Epidermal melanocyte (primary cell): ENCODE data around the gene CNOT11.

Experiments used
- DNase-seq: peaks from one replicate; pipeline ENCODE4 v3.0.0; 2011; ENCODE audit warnings: low spot score; ENCODE audit not compliant: insufficient read length

The CNOT11 gene

GRCh38 chr2:101274142-101274541, 21.5 kb downstream of the CNOT11 start:
- no peak for DNase-seq

DNA sequence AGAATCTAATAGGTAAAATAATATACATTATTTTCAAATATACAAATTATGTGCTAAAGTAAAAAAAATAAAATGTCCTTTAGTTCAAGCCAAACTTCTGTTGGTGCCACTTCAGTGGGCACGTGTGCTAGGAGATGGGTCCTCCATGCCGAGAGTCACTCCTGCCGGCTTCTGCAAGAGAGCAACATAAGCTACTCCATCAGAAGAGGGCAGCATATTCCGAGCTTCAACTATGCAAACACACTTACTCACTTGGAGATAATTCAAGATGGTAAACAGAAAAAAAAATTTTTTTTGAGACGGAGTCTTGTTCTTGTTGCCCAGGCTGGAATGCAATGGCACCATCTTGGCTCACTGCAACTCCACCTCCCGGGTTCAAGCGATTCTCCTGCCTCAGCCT, 24.4 kb downstream of the CNOT11 start:
- DNase-seq = no peak

- no peak for DNase-seq
Observed at GRCh38 chr2:101278925-101279324, 26.2 kb downstream of the CNOT11 start.

DNA sequence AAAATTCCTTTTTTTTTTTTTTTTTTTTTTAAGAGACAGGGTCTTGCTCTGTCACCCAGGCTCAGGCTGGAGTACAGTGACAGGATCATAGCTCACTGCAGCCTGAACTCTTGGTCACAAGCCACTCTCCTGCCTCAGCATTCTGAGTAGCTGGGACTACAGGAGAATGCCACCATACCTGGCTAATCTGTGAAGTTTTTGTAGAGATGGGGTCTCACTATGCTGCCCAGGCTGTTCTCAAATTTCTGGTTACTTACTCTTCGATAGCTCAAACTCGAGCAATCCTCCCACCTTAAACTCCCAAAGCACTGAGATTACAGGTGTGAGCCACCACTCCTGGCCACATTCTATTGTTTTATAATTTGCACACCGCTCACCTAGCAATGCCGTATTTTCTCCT, 28.8 kb downstream of the CNOT11 start:
- no peak for DNase-seq

DNA sequence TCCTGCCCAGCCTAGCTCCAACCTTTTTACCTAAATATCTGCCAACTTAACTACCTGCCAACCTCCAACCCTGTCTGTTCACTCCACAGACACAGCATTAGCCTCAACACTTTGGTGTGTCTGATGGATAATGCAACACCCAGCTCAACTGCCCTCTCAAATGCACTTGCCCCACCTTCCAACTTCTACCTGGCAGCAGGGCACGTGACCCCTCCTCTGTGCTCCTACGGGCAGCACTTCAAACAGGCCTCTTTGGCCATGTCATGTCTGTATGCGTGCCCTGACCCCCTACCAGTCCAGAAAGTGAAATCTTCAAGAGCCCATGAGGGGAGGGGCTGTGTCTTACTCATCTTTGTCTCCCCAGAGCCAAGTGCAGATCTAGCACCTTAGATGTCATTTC, 30.3 kb downstream of the CNOT11 start:
- DNase-seq = no peak

- DNase-seq = no peak
Observed at GRCh38 chr2:101286684-101287083, 34.0 kb downstream of the CNOT11 start.

GRCh38 chr2:101287303-101287702, 34.6 kb downstream of the CNOT11 start:
- no peak for DNase-seq

- no peak for DNase-seq
Observed at GRCh38 chr2:101290711-101291110, 38.0 kb downstream of the CNOT11 start.

DNA sequence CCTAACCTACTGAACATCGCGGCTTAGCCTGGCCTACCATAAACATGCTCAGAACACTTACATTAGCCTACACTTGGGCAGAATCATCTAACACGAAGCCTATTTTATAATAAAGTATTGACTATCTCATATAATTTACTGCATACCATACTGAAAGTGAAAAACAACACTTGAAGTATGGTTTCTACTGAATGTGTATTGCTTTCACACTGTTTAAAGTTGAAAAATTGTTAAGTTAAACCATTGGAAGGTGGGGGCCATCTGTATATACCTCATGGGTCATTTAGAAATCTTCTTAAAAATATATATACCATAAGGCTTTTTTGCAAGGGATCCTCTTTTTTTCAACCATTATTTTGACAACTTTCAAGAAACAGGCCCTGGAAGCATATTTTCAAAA, 39.3 kb downstream of the CNOT11 start:
- no peak for DNase-seq

- no peak for DNase-seq
Observed at GRCh38 chr2:101293544-101293943, 40.9 kb downstream of the CNOT11 start.

DNA sequence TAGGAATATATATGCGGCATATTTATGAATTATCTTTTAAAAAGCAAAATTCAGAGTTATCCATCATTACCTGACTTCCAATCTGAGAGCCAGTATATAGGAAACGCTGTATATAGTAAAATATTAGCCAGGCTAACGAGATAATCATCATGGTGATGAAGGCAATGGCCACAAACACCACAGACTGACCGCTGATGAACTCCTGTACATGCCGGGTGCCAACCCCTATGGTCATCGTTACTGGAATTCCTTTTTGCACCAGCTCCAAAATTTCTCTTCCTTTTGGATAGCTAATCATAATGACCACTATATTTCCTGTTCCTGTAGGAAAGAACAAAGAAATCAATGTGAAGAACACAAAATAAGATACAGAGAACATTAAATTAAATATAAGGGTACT, 42.2 kb downstream of the CNOT11 start:
- no peak for DNase-seq

GRCh38 chr2:101295895-101296294, 43.2 kb downstream of the CNOT11 start:
- DNase-seq = no peak

- DNase-seq = no peak
Observed at GRCh38 chr2:101296371-101296770, 43.7 kb downstream of the CNOT11 start.

DNA sequence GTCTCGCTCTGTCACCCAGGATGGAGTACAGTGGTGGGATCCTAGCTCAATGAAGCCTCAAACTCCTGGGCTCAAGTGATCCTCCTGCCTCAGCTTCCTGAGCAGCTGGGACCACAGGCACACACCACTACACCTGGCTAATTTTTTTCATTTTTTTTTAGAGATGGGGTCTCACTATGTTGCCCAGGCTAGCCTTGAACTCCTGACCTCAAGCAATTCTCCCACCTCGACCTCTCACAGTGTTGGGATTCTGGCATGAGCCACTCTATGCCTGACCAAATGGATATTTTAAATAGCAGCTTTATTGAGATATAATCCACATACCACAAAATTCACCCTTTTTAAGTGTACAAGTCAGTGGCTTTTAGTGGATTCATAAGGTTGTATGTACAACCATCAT, 44.7 kb downstream of the CNOT11 start:
- DNase-seq = no peak

GRCh38 chr2:101299604-101300003, 46.9 kb downstream of the CNOT11 start:
- no peak for DNase-seq

- no peak for DNase-seq
Observed at GRCh38 chr2:101300164-101300563, 47.5 kb downstream of the CNOT11 start.

DNA sequence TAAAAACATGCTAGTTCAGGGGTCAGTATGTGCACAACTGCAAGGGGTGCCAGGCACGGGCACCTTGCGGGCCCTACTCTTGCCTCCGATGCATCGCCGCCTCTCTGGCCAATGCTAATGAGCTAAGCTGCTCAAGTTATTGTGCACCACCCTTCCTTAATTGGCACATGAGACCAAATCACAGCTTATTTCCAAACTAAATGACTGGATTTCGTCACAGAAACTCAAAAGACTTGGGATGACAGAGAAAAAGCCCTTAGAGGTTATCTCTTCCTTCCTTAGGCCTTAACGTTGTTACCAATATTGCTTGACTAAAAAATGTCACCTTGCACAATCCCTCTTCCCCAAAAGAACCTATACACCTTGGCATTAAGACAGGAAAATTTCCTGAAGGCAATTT, 48.1 kb downstream of the CNOT11 start:
- no peak for DNase-seq

- no peak for DNase-seq
Observed at GRCh38 chr2:101302016-101302415, 49.3 kb downstream of the CNOT11 start.

DNA sequence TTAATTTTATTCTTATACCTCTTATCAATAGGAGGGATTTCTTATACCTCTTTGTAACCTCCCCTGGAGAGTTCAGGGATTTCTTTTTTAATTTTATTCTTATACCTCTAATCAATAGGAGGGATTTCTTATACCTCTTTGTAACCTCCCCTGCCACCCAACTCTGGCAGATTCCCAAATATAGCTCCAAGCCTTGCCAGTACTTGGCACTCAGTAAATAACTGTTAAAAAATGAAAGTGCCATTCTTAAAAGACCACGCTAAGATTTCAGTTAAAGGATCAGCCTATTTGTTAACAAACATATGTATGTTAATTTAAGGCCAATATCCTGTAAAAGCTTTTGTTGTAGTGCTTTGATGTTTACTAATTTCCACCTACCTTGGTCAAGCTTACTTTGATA, 51.0 kb downstream of the CNOT11 start:
- DNase-seq = no peak

DNA sequence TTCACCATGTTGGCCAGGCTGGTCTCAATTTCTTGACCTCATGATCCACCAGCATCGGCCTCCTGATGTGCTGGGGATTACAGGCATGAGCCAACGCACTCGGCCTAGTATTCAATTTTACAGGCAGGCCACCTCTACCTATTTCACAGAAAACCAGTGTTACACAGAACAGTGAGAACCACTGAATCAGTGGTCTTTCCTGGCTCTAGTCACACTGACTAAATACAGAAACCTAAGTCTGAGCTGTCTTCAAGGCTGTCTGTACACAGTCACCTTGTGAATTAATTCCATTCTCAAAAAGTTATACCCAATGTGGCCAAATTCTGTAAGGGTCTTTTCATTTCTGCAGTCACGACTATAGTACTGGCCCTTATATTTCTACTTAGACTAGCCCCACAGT, 52.3 kb downstream of the CNOT11 start:
- no peak for DNase-seq

DNA sequence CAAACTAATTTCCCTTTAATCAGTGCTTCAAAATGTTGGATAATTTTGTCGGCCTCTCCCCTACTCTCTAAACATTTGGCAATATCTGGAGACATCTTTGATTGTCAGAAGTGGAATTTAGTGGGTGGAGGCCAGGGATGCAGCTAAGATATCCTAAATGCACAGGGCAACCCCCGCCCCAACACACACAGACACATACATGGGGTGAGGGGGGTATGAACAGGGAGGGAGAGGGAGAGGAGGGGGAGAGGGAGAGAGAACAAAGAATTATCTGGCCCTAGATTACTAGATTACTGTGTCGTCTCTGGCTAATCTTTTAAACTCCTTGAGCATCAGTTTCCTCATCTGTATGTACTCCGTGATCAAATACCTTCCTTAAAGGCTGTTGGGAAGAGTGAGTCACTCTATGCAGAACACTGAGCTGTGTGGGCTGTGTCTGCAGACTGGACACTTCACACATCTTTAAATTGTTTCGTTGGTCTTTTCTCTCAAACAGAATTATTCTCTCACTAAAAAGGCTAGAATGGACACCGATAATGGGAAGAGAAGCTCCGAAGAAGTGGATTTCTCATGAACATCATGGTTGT, 52.9 kb downstream of the CNOT11 start:
- DNase-seq = no peak

DNA sequence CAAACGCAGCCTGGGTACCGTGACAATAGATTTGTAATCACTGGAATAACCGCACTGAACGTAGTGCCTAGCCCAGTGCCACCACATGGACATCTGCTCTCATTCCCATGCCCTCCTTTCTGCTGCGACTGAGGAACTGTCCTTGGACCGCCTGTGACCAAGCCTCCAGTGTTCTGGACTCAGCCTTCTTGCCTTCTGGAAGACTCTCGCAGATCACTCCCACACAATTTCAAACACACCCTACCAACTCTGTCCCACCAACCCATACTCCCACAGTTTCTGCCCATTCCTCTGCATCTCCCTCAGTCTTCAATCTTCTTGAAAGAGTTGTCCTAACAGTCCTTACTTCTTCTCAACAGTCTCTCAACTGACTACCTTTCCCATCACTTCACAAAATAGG, 53.7 kb downstream of the CNOT11 start:
- no peak for DNase-seq

DNA sequence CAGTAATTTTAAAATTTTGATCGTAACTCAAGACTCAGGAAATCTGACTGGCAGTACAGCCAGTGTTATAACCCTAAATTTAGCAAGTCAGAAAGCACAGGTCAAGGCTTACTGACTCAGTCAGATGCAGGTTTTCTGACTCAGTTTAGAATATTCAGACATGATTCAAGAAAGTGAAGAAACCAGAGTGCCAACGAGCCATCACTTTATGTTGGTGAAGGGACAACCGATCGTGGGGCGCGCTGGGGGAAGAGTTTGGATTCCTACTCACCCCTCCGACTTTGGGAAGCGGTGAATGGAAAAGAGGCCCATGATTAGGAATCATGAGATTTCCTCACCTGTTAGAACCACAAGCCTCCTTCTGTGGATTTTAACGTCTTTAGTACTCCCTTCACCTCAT, 54.8 kb downstream of the CNOT11 start:
- no peak for DNase-seq

- DNase-seq = no peak
Observed at GRCh38 chr2:101307950-101308431, 55.3 kb downstream of the CNOT11 start.
